GM23338 (cell line): ENCODE measurements around the gene PLA2R1. TPM values are rescaled to one million over a fixed set of nuclear protein-coding genes. Genes with fewer than 3 reads are reported as not detected.

Experiments
- polyA plus RNA-seq: library from polyadenylated mRNA; unstranded; fragments of >200 nt; fragmentation: Nextera tagmentation; extraction: Ambion mirVana; gene quantifications from 2 replicates; pipeline ENCODE4 v1.2.1, GENCODE V29; 2016
- total RNA-seq: library from RNA; depleted of rRNA; stranded (reverse); fragments of >200 nt; shearing (Covaris generic); gene quantifications from 2 replicates; pipeline ENCODE4 v1.2.3, GENCODE V29; 2014; rRNA removed

Gene PLA2R1
- total and polyA plus RNA-seq, 2 experiments from 2014 or later, result 0.57 to 1.2 TPM

Other genes starting within 250 kb of the PLA2R1 start
- 9.6 and 11.3 TPM in 2 replicates for gene LY75, start 157.9 kb downstream of the PLA2R1 start, total RNA-seq
- gene LY75, start 157.9 kb downstream of the PLA2R1 start, polyA plus RNA-seq, result 2.8 and 2.9 TPM in 2 replicates
- not detected in 2 replicates for gene ITGB6, start 137.7 kb upstream of the PLA2R1 start, total RNA-seq
- not detected in 2 replicates for gene ITGB6, start 137.7 kb upstream of the PLA2R1 start, polyA plus RNA-seq